ENCODE data around the gene CATSPERB.
"Not testable (repeated sequence)": the region's sequence is repeated elsewhere in the genome, so short reads cannot be mapped to it uniquely, and the experiment has no call there.

Gene CATSPERB

DNA sequence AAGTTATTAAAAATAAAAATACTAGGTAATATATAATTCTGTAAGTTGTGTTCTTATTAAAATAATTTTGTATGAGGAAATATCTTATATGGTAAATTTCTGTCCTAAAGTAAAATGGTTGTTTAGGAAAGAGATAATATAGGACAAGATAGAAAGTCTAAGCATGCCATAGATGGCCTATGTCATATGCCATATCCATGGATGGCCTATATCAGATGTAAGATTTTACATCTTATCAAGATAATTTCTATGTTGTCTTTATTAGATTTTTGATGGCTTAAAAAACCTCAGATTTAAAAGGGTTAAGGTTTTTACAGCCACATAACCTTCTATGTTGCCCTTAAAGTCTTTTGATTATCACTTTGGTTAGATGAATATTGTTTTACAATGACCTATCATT, 52.6 kb downstream of the CATSPERB start:
- no peak for TF ChIP-seq CTCF (IDR thresholded peaks at IDR 0.05; ENCODE audit: low read length, missing control alignments)
- no peak overlapping the region for H3K4me3 ChIP-seq (replicated peaks; ENCODE audit: low read depth, low read length)

DNA sequence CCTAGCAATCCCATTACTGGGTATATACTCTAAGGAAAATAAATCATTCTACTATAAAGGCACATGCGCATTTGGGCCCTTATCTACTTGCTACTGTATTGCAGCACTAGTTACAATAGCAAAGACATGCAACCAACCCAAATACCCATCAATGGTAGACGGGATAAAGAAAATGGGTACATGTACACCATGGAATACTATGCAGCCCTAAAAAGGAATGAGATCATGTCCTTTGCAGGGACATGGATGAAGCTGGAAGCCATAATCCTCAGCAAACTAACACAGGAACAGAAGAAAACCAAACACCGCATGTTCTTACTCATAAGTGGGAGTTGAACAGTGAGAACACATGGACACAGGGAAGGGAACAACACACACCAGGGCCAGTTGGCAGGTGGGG, 54.2 kb downstream of the CATSPERB start:
- H3K4me3 ChIP-seq (replicated peaks; ENCODE audit: low read depth, low read length); DNase-seq (ENCODE audit: low read depth): not testable (repeated sequence)

More for the DNA sequence above, 52.6 kb downstream of the CATSPERB start:
- DNase-seq (ENCODE audit: low read depth): no peak

DNA sequence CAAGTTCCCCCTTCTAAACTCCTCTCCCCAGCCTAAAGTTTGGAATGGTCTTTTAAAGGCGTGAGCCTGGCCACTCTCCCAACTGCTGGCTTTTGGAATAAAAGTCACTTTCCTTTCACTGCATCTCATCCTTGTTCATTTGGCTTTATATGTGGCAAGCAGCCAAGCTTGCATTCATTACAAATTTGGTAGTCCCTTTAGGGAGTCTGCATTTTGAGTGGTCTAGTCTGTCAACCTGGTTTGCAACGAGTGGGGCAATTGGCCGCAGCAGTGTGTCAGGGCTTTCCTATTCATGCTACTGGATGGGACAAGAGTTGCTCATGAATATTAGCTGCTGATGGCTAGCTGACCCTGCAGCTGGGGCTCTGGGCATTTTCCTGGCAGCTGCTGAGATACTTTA, 57.0 kb downstream of the CATSPERB start:
- no peak for TF ChIP-seq CTCF (IDR thresholded peaks at IDR 0.05; ENCODE audit: low read length, missing control alignments)
- no peak overlapping the region for H3K4me3 ChIP-seq (replicated peaks; ENCODE audit: low read depth, low read length)
- no peak for DNase-seq (ENCODE audit: low read depth)

DNA sequence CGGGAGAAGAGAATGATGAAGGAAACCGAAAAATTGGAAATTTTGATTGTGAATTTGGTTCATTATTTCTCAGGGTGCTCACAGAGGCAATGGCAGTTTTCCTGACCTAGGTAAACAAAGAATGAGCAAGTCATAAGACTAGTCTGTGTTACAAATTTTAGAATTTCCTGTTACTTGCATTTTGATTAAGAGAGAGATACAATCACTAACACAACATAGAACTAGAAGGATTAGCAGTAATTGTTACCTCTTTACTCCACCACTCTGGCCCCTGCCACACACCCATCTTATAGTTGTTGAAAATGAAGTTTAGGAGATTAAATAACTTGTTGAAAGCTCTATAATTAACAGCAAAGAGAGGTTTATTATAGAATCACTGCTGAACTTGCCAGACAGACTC, 62.0 kb downstream of the CATSPERB start:
- no peak overlapping the region for H3K4me3 ChIP-seq (replicated peaks; ENCODE audit: low read depth, low read length)
- no peak for TF ChIP-seq CTCF (IDR thresholded peaks at IDR 0.05; ENCODE audit: low read length, missing control alignments)
- no peak for DNase-seq (ENCODE audit: low read depth)

GRCh38 chr14:91667101-91667500, 64.8 kb downstream of the CATSPERB start:
- H3K4me3 ChIP-seq (replicated peaks; ENCODE audit: low read depth, low read length); DNase-seq (ENCODE audit: low read depth): not testable (repeated sequence)

DNA sequence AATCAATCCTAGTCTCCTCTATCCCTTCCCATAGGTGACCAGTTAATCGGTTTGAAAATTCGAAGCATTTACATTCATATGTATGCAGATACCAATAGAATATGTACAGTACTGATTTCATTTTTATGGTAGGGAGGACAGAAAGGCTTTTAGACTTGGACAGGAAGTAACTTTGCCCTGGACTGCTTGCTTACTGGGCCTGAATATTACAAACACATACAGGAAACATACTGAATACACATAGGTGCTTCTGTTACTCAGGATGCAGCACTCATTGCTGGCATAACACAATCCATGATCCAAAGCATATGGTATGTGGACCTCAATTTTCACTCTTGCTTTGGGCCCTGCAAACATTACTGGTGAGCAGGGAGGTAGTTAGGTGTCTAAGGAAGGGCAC, 71.1 kb downstream of the CATSPERB start:
- TF ChIP-seq CTCF (IDR thresholded peaks at IDR 0.05; ENCODE audit: low read length, missing control alignments): no peak
- no peak for DNase-seq (ENCODE audit: low read depth)
- no peak overlapping the region for H3K4me3 ChIP-seq (replicated peaks; ENCODE audit: low read depth, low read length)

DNA sequence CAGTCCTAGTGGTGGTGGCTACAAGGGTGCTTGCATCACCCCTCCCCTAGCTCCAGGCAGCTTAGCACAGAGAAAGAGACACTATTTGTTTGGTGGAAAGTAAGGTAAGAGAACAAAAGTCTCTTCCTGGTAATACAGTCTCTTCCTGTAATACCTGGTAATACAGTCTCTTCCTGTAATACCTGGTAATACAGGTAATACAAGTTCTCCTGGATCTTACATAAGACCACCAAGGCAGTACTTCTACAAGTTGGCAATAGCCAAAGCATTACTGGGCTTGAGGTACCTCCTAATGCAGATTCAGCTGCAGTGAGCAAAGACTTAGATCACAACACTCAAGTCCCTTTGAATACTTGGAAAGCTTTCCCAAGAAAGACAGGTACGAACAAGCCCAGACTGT, 77.0 kb downstream of the CATSPERB start:
- no peak overlapping the region for H3K4me3 ChIP-seq (replicated peaks; ENCODE audit: low read depth, low read length)
- no peak for DNase-seq (ENCODE audit: low read depth)
- TF ChIP-seq CTCF (IDR thresholded peaks at IDR 0.05; ENCODE audit: low read length, missing control alignments): no peak

DNA sequence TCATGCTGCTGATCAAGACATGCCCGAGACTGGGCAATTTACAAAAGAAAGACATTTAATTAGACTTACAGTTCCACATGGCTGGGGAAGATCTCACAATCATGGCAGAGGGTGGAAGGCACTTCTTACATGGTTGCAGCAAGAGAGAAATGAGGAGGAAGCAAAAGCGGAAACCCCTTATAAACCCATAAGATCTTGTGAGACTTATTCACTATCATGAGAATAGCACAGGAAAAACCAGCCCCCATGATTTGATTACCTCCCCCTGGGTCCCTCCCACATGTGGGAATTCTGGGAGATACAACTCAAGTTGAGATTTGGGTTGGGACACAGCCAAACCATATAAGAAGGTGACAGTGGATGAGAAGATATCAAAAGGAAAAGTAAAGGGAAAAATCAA, 78.4 kb downstream of the CATSPERB start:
- TF ChIP-seq CTCF (IDR thresholded peaks at IDR 0.05; ENCODE audit: low read length, missing control alignments): no peak
- no peak overlapping the region for H3K4me3 ChIP-seq (replicated peaks; ENCODE audit: low read depth, low read length)
- no peak for DNase-seq (ENCODE audit: low read depth)
